MM.1S (cell line): ENCODE data around the gene TTC16.

ENCODE experiments used
- CTCF ChIP-seq: fragments of 300-600 bp; sonication (generic); IDR thresholded peaks from 2 replicates; pipeline ENCODE4 v1.5.1; 2016; ENCODE audit warnings: antibody characterized with exemption, low read length, mixed read lengths
- EZH2 ChIP-seq: fragments of 300-600 bp; sonication (generic); optimal IDR thresholded peaks from 2 replicates; pipeline ENCODE3; 2017; ENCODE audit warnings: low read depth, mild to moderate bottlenecking, antibody characterized with exemption, low read length, mixed read lengths
- EZH2phosphoT487 ChIP-seq: fragments of 300-600 bp; sonication (generic); IDR thresholded peaks from 2 replicates; pipeline ENCODE4 v1.6.1; 2018; ENCODE audit warnings: antibody characterized with exemption, low read length

- TF ChIP-seq CTCF (no peak), EZH2phosphoT487 (no peak), EZH2 (no peak)
These were observed 26.1 kb downstream of the TTC16 start for GRCh38 chr9:127741831-127742434.
